ENCODE results near the gene METTL24. TPM values are rescaled to one million over a fixed set of nuclear protein-coding genes. Genes with fewer than 3 reads are reported as not detected.
A peak's percentile ranks its signal among the peaks of the same experiment; 100 is the strongest.

Gene METTL24
- total RNA-seq, 1 experiment from 2014 or later: 0.61 TPM

DNA sequence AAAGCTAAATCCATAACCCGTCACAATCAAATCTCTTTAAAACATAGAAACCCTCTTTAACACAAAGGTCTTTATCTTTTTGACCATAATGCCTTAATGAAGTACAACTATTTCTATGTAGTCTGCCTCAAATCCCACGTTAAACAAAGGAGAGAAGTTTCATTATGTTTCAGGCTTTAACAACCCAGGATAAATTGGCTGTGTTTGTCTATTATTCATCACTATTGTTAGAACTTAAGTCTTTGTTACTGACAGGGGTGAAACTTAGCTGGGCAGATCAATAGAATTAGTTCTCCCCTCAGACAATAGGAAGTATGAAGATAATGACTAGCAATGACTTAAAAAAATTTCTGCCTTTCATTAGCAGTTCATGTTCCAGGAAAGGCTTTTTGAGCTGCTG is 10.1 kb upstream of the METTL24 start:
- H3K23me2 ChIP-seq (ENCODE audit: insufficient read length, low read depth, low read length, poor library complexity, severe bottlenecking): no peaks in the 10 kb centered on the region
- peaks cover 6% of the 10 kb centered on the region; the same call in 1 of the 2 replicates for H3K27me3 Mint-ChIP-seq (ENCODE audit: low read depth)
- H4K5ac ChIP-seq (ENCODE audit: insufficient read length, low read depth, low read length): no peak overlapping the region
- H3K27me3 ChIP-seq (ENCODE audit: insufficient read depth, low read length): no peaks in the 10 kb centered on the region
- H3K9ac ChIP-seq (ENCODE audit: extremely low read depth, insufficient read length, low read length): no peak overlapping the region
- no peak overlapping the region for H3K4me2 ChIP-seq (ENCODE audit: insufficient read depth, insufficient read length, low read length)
- no peak overlapping the region for H2BK5ac ChIP-seq (ENCODE audit: insufficient read length, low read length)
- H3K4me1 Mint-ChIP-seq: peaks cover 44 to 53% of the 10 kb centered on the region in 2 experiments
- H2AK5ac ChIP-seq (ENCODE audit: insufficient read length, low read length): no peak overlapping the region
- H3K79me1 ChIP-seq (ENCODE audit: insufficient read depth, low read depth, low read length, poor library complexity, severe bottlenecking): no peaks in the 10 kb centered on the region
- TF ChIP-seq CTCF (conservative IDR thresholded peaks at IDR 0.05): no peak
- no peaks in the 10 kb centered on the region for H4K20me1 ChIP-seq (ENCODE audit: control insufficient read depth, insufficient read depth, insufficient read length)
- H3T11ph ChIP-seq (ENCODE audit: low read length): no peak overlapping the region
- no peak overlapping the region for H2AFZ ChIP-seq (ENCODE audit: low read length)
- H2BK20ac ChIP-seq (ENCODE audit: low read depth, low read length, poor library complexity, severe bottlenecking): no peak overlapping the region
- whole genome bisulfite sequencing (ENCODE audit: extremely low coverage, insufficient read length, low lambda C conversion rate): no CpG with 5 or more reads among the region's 2 CpGs
- H3K27ac Mint-ChIP-seq: 0 out of 7 replicates have a peak overlapping the region, but pooled peaks of 1 of the 3 experiments have one; percentile 28
- H3K23ac ChIP-seq (ENCODE audit: insufficient read length, low read depth, low read length): no peak overlapping the region
- no peaks in the 10 kb centered on the region for H3K4me1 ChIP-seq (ENCODE audit: insufficient read depth, low read length)
- no peak overlapping the region for H3K18ac ChIP-seq (ENCODE audit: insufficient read length, low read depth, low read length)
- no peaks in the 10 kb centered on the region for H3K79me2 ChIP-seq (ENCODE audit: insufficient read depth, low read length)
- no peaks in the 10 kb centered on the region for H3K9me3 ChIP-seq (ENCODE audit: control insufficient read depth, low read depth, low read length)
- DNase-seq: no peak
- no peak overlapping the region for H2BK120ac ChIP-seq (ENCODE audit: low read depth, low read length, poor library complexity, severe bottlenecking)
- H4K8ac ChIP-seq (replicated peaks; ENCODE audit: insufficient read length, low read depth, low read length): no peak overlapping the region
- no peak overlapping the region for H2BK15ac ChIP-seq (ENCODE audit: low read depth, low read length)
- H3K14ac ChIP-seq (ENCODE audit: insufficient read depth, low read length): no peak overlapping the region
- no peak overlapping the region for H2BK12ac ChIP-seq (ENCODE audit: insufficient read length, low read depth, low read length)
- no peak overlapping the region for H4K91ac ChIP-seq (ENCODE audit: insufficient read length, low read depth, low read length)
- no peak overlapping the region for H3K27ac ChIP-seq (ENCODE audit: insufficient read length, low read depth, low read length)
- no peak overlapping the region for H3K4me3 Mint-ChIP-seq
- H3K9me3 Mint-ChIP-seq: no peaks in the 10 kb centered on the region
- H3K36me3 Mint-ChIP-seq (ENCODE audit: insufficient read depth in 1 of 3, low read depth in 3 of 3): no peaks in the 10 kb centered on the region; a peak in 1 of 7 replicates
- no peak overlapping the region for H3K56ac ChIP-seq (ENCODE audit: insufficient read length, low read depth, low read length)
- no peak overlapping the region for H3K4ac ChIP-seq (ENCODE audit: low read depth, low read length)

Data from H9 (cell line).